ENCODE data around the gene NPAS3.

Gene NPAS3

GRCh38 chr14:33764876-33765650 is 826.4 kb downstream of the NPAS3 start:
- DNase-seq (ENCODE audit: low read depth), result no peak

DNA sequence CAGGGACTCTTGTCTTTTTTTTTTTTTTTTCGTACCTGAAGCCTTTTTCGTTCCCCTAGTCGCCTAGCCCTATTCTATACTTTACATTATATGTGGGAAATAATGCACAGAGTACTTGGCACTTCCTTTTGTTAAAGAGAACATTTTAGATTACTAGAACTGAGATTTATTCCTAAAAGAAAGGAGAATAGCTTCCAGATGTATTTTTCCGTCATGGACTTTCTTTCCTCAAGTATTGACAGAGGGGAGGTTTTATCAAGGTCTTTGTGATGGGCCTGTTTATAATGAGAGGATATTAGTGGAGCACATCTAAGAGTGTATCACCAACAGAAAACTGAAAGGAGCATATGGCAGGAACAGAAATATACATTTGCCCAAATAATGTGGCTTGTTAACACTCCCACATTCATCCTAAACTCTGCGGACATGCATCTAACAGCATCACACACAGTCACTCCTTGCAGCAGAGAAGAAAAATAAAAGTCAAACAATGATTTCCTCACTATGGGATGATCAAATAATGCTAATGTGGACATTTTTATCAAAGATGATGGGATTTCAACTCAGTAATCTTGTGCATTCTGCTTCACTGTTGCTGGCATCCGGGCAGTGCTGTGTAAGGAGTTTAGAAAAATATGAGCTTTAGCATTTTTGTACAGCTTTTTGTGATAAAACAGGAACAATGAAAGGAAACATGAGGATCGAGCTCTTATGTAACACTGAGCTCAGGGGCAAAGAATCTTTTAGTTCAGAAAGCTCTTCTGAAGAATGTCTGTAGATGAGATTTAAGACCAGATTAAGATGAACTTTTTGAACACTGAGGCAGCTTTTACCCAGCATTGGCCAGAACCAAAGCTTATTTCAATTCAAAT is 829.1 kb downstream of the NPAS3 start:
- no peak for DNase-seq (ENCODE audit: low read depth)

DNA sequence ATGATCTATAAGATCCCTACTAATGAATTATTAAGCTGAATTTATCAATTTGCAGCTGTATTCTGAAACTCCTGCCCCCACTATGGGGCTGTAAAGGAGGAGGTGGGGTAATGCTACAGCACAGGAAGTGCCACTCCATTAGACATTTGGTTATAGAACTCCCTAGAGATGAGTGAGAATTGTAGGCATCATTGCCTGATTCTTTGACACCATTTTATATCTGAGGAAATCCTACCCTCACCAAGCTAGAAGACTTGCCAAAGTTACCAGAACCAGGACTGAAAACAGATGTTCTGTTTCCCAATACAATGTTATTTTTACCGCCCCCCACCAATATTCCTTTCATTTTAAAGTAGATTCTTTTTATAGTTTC is 829.8 kb downstream of the NPAS3 start:
- DNase-seq (ENCODE audit: low read depth), result no peak

DNA sequence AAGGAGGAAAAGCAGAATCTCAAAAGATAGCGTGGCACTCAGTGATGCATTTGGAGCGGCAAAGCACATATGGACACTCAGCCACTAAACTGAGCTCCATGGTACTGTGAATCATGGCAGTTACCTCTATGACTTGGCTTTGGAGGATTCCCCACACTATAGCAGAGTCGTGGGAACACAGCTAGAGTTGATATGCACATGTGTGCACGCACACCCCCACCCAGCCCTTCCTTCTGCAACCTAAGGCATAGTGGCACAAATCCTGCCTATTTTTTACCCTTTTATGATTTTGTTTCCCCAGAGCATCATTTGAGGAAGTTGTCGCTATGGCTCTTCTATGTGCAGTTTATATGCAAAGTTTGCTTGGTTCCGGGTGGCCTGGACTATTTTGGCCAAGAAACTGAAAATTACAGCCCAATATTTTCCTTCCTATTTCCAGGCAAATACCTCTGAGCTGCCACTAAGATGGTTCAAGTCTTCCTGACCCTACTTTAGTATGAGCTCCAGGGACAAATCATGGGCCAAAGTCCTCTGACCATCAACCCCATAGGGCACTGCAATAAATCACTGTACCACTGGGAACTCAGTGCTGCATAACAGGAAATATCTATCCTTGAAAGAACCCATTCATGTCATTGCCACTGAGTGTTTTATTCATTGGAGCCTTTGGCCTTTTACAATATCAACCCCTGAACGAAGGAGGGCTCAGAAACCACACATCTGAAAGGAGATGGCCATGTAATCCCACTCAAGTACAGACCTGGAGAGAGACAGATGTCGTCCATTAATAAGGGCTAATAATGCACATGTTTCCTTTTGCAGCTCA is 834.7 kb downstream of the NPAS3 start:
- DNase-seq (ENCODE audit: low read depth), result no peak

DNA sequence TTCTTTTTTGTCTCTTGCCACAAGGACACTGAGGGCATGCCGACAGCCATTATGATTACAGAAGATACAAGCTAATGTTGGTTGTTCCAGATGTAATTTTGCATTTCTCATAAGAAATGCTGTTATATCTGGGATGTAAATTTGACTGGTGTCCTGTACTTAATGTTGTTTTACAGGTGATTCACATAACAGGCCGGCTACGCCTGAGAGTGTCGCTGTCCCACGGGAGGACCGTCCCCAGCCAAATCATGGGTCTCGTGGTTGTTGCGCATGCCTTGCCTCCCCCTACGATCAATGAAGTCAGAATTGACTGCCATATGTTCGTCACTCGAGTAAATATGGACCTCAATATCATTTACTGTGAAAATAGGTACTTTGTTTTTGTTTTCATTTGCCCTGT is 835.5 kb downstream of the NPAS3 start:
- DNase-seq (ENCODE audit: low read depth), result no peak

DNA sequence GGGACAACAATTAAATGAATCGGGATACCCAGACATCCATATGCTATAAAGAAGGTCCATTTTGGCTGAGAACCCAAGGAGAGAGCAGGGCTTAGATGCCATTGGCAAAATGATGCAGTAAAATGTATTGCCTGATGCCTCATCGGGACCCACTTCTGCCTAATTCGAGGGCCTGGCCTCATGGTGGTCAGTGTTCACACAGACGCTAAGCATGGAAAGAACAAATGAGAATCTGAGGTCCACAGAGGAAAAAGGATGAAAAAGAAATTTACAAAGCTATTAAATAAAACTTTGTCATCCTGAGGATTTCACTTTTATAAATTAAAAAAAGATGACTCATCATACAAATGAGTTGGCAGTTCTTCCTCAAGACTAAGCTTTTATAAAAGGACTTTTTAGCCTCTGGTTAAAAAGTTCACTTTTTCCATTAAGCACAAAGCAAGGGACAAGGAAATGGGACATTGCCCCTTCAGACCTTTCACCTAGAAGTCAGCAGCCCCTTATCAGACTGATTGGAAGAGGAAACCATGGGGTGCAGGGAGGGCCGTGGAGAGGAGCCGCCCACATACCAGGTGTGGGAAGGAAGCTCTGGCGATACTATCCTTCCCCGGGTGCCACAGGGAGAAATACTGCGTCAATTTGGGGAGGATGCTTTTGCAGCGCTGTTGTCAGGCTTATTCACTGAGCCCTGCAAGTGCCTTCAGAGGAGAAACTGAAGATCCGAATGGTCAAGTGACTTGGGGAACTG is 836.2 kb downstream of the NPAS3 start:
- DNase-seq (ENCODE audit: low read depth), result no peak

- no peak for DNase-seq (ENCODE audit: low read depth)
Measured at GRCh38 chr14:33776871-33777270, 838.2 kb downstream of the NPAS3 start.

GRCh38 chr14:33777681-33778080 is 839.0 kb downstream of the NPAS3 start:
- DNase-seq (ENCODE audit: low read depth), result no peak

- DNase-seq (ENCODE audit: low read depth), result no peak
Measured at GRCh38 chr14:33780035-33780434, 841.4 kb downstream of the NPAS3 start.

GRCh38 chr14:33781236-33781635 is 842.6 kb downstream of the NPAS3 start:
- no peak for DNase-seq (ENCODE audit: low read depth)

GRCh38 chr14:33782923-33783322 is 844.2 kb downstream of the NPAS3 start:
- DNase-seq (ENCODE audit: low read depth), result no peak

GRCh38 chr14:33786091-33786825 is 847.6 kb downstream of the NPAS3 start:
- DNase-seq (ENCODE audit: low read depth), result no peak

DNA sequence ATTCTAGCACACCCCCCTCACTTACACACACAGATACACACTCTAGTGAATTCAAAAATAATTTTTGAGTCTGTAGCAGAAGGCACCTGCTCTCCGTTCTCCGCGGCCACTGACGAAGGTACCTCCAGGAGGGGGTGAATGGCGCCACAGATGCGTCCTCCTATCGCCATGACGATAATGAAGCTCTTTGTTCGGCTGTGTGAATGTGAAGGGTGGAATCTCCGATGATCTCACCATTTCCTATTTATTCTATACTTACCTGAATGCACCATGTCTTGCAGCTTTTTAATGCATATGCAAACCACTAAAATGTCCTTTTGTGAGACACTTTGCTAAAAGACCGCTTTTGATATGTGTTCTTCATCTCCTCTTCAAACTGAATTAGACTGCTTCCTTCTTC is 849.5 kb downstream of the NPAS3 start:
- no peak for DNase-seq (ENCODE audit: low read depth)

DNA sequence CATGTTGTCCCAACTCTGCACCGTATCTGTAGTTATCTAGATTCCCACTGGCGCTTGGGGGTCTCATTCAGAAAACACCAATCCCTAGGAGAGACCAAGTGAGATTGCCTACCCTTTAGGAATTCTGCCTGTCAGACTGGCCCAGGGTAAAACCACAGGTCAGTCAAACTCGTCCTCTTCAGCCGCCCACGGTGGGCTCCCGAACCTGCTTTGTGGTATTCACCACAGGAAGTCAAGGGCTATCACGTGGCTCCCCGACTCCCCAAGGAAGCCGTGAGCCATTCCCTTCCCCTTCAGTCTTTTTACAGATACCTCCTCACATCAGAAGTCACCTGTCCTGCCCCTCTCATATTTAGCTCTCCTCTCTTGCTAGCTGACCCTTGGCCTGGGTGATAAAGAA is 852.3 kb downstream of the NPAS3 start:
- no peak for DNase-seq (ENCODE audit: low read depth)

DNA sequence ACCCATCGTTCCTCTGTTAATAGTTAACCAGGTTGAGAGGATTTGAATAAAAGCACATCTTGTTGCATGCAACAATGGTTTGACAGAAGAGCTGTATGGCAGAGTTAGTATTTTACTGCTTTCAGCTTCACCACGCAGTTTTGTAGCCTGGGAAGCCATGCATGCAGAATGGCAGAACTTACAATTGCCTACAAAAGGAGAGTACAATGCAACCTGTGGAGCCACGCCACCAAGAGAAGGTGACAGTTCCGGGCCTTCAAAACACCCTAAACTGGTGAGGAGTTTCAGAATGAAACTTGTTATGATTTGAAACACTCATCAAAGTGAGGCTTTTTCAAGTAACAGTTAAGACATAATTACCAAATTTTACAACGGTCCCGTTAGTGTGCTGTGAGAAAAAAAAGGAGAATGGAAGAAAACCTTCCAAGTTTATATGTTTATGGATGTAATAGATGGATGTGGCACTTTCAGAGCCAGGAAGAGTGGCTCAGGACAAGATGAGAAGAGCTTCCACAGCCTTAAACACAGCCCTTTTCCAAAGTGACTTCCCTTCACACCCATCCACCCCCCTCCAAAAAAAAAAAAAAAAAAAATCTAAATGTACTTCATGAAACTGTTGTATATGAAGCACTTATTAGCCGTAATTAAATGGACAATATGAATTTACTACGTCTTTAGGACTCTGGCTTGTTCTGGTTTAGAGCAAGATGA is 853.5 kb downstream of the NPAS3 start:
- no peak for DNase-seq (ENCODE audit: low read depth)

- peak; percentile 43 for DNase-seq (ENCODE audit: low read depth)
Measured at GRCh38 chr14:33792720-33793368, 854.2 kb downstream of the NPAS3 start.

- no peak for DNase-seq (ENCODE audit: low read depth)
Measured at GRCh38 chr14:33793398-33794110, 854.9 kb downstream of the NPAS3 start.

GRCh38 chr14:33794791-33795305 is 856.2 kb downstream of the NPAS3 start:
- DNase-seq (ENCODE audit: low read depth), result no peak

DNA sequence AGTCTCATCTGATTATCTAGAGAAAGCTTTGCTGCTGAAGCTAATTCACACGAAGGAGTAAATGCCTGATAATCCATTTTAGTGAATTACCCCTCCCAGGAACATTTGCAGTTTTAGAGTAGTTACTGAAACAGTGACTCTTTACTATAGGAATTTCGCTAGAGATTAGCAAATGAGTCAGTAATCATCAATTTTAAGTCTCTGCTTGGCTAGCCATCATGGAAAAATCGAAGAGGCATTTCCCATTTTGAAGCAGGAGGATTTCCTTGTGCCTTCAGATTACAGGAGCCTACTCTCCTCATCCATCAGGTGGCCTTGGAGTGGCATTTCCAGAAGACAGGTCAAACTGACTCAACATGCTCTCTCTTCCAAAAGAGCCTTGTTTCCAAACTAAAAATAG is 857.7 kb downstream of the NPAS3 start:
- DNase-seq (ENCODE audit: low read depth), result no peak
